CD14-positive monocyte (primary cell): ENCODE measurements around the gene DAPK1. TPM values are rescaled to one million over a fixed set of nuclear protein-coding genes. Genes with fewer than 3 reads are reported as not detected.

Experiments used
- DNase-seq, 3 donors: peaks; one replicate each; pipeline ENCODE4 v3.0.0-alpha.2; 2011 to 2022
- H2AFZ ChIP-seq: 2 replicates; pipeline ENCODE4 v1.6.0; 2012; ENCODE audit warnings: mild to moderate bottlenecking, low read depth, low read length, inconsistent platforms; ENCODE audit not compliant: insufficient read depth, poor library complexity, severe bottlenecking
- H3K27ac ChIP-seq, 2 donors: 1 replicate in 1 of 2; 2 replicates in 1 of 2; pipeline ENCODE4 v1.5.1; 2012 to 2013; ENCODE audit warnings: low read length in 2 of 2, control low read depth in 1 of 2, inconsistent platforms in 1 of 2, low read depth in 1 of 2, mild to moderate bottlenecking in 1 of 2
- H3K27me3 ChIP-seq, 2 donors: one replicate each; pipeline versions ENCODE4 v1.6.0 to v1.6.1; 2011 to 2013; ENCODE audit warnings: low read length in 2 of 2; ENCODE audit not compliant: control insufficient read depth in 2 of 2, insufficient read depth in 2 of 2
- H3K36me3 ChIP-seq, 2 donors: replicated peaks in 1 of 2; 1 replicate in 1 of 2; 2 replicates in 1 of 2; pipeline versions ENCODE4 v1.5.1 to v1.6.1; 2012 to 2013; ENCODE audit warnings: low read length in 2 of 2, control low read depth in 1 of 2, inconsistent platforms in 1 of 2, mild to moderate bottlenecking in 1 of 2; ENCODE audit not compliant: insufficient read depth in 2 of 2, control insufficient read depth in 1 of 2
- H3K4me1 ChIP-seq, 2 donors: 1 replicate in 1 of 2; 2 replicates in 1 of 2; pipeline versions ENCODE4 v1.5.1 to v1.6.1; 2012 to 2013; ENCODE audit warnings: low read length in 2 of 2, control low read depth in 1 of 2, inconsistent platforms in 1 of 2, mild to moderate bottlenecking in 1 of 2, moderate library complexity in 1 of 2; ENCODE audit not compliant: insufficient read depth in 2 of 2, control insufficient read depth in 1 of 2
- H3K4me2 ChIP-seq: replicated peaks from 2 replicates; pipeline ENCODE3; 2012; ENCODE audit warnings: low read length, moderate library complexity, mild to moderate bottlenecking; ENCODE audit not compliant: poor library complexity, severe bottlenecking; ENCODE audit errors: extremely low read depth
- H3K4me3 ChIP-seq, 3 experiments: fragments of 200-600 bp in 1 of 3; sonication (generic) in 1 of 3; replicated peaks in 1 of 3; 1 replicate in 2 of 3; 2 replicates in 1 of 3; pipeline ENCODE4 v1.5.1; 2011 to 2013; ENCODE audit warnings: low read length in 3 of 3, mild to moderate bottlenecking in 3 of 3, control low read depth in 2 of 3, low read depth in 2 of 3, inconsistent platforms in 1 of 3, moderate library complexity in 1 of 3
- H3K79me2 ChIP-seq: 2 replicates; pipeline ENCODE4 v1.6.0; 2012; ENCODE audit warnings: mild to moderate bottlenecking, control low read depth, inconsistent platforms, low read length, moderate library complexity; ENCODE audit not compliant: insufficient read depth
- H3K9ac ChIP-seq: 2 replicates; pipeline ENCODE4 v1.6.0; 2017; ENCODE audit warnings: low read length, mild to moderate bottlenecking; ENCODE audit not compliant: insufficient read depth, poor library complexity, severe bottlenecking
- H3K9me3 ChIP-seq, 2 donors: replicated peaks in 1 of 2; 1 replicate in 1 of 2; 2 replicates in 1 of 2; pipeline versions ENCODE4 v1.5.1 to v1.6.1; 2012 to 2013; ENCODE audit warnings: low read length in 2 of 2, control low read depth in 1 of 2; ENCODE audit not compliant: control insufficient read depth in 1 of 2, insufficient read depth in 1 of 2
- H4K20me1 ChIP-seq: 2 replicates; pipeline ENCODE4 v1.6.0; 2012; ENCODE audit warnings: mild to moderate bottlenecking, low read length, control low read depth, moderate library complexity; ENCODE audit not compliant: insufficient read depth
- H3K27ac Mint-ChIP-seq, 7 donors: one replicate each; pipeline ENCODE4 v1.8.0; 2020; ENCODE audit warnings: mild to moderate bottlenecking in 7 of 7, mixed read lengths in 7 of 7, moderate library complexity in 6 of 7, inconsistent platforms in 2 of 7
- H3K27me3 Mint-ChIP-seq, 3 donors: one replicate each; pipeline ENCODE4 v1.8.0; 2021 to 2022; ENCODE audit warnings: low read depth in 3 of 3, mild to moderate bottlenecking in 3 of 3, mixed read lengths in 3 of 3, moderate library complexity in 3 of 3, inconsistent platforms in 1 of 3
- H3K36me3 Mint-ChIP-seq, 2 donors: one replicate each; pipeline ENCODE4 v1.8.0; 2020; ENCODE audit warnings: mixed read lengths in 2 of 2, inconsistent platforms in 1 of 2, mild to moderate bottlenecking in 1 of 2
- H3K4me1 Mint-ChIP-seq: one replicate; pipeline ENCODE4 v1.8.0; 2020; ENCODE audit warnings: mild to moderate bottlenecking, mixed read lengths
- H3K4me3 Mint-ChIP-seq, 2 donors: one replicate each; pipeline ENCODE4 v1.8.0; 2020; ENCODE audit warnings: mild to moderate bottlenecking in 2 of 2, mixed read lengths in 2 of 2, moderate library complexity in 1 of 2
- H3K9me3 Mint-ChIP-seq, 7 donors: one replicate each; pipeline ENCODE4 v1.8.0; 2020 to 2022; ENCODE audit warnings: mixed read lengths in 7 of 7, mild to moderate bottlenecking in 6 of 7, moderate library complexity in 6 of 7, inconsistent platforms in 2 of 7
- WGBS: methylation state at CpG from one replicate; pipeline ENCODE4 v1.1.5; 2013; ENCODE audit warnings: missing lambda C conversion rate; ENCODE audit not compliant: insufficient coverage; 5-methylcytosine and 5-hydroxymethylcytosine counted together
- intact Hi-C, 2 donors: fragments of 100-400 bp; cut with micrococcal nuclease; formaldehyde crosslinking; loops; one replicate each; pipeline versions ENCODE4 v1.15.0 to v1.15.1; 2023
- polyA plus RNA-seq, 3 donors: library from polyadenylated mRNA; depleted of rRNA in 1 of 3; unstranded in 2 of 3; stranded (reverse) in 1 of 3; fragments of 300-500 nt in 2 of 3; fragments of >200 nt in 1 of 3; fragmentation: Illumina TruSeq in 2 of 3; gene quantifications; 1 replicate in 2 of 3; 2 replicates in 1 of 3; pipeline ENCODE4 v1.2.3, GENCODE V29; 2012 to 2021
- TF ChIP-seq, protein P1 (sequence below): fragments of 200-600 bp; IDR thresholded peaks from one replicate; pipeline ENCODE4 v1.8.0; 2022; ENCODE audit warnings: antibody characterized with exemption, mild to moderate bottlenecking

The DAPK1 gene
- polyA plus RNA-seq, 3 donors, result 24.1 to 102 (median 44.4) TPM

DNA sequence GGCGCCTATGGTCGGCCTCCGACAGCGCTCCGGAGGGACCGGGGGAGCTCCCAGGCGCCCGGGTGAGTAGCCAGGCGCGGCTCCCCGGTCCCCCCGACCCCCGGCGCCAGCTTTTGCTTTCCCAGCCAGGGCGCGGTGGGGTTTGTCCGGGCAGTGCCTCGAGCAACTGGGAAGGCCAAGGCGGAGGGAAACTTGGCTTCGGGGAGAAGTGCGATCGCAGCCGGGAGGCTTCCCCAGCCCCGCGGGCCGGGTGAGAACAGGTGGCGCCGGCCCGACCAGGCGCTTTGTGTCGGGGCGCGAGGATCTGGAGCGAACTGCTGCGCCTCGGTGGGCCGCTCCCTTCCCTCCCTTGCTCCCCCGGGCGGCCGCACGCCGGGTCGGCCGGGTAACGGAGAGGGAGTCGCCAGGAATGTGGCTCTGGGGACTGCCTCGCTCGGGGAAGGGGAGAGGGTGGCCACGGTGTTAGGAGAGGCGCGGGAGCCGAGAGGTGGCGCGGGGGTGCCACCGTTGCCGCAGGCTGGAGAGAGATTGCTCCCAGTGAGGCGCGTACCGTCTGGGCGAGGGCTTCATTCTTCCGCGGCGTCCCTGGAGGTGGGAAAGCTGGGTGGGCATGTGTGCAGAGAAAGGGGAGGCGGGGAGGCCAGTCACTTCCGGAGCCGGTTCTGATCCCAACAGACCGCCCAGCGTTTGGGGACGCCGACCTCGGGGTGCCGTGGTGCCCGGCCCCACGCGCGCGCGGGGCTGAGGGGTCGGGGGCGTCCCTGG, 561 bp downstream of the DAPK1 start:
- DNase-seq, result peak in 2 of 3 donors; percentile 23 to 33
- WGBS, result under 1% methylated on average over 62 of the region's 80 CpGs
- Histone ChIP-seq H3K4me2 (peak overlapping the region; percentile 81), H2AFZ (peak overlapping the region; percentile 84), H3K36me3 (no peaks in the 10 kb centered on the region), H3K4me1 (peaks cover 64 to 79% of the 10 kb centered on the region in 2 donors), H3K27me3 (no peaks in the 10 kb centered on the region), H3K27ac (peak overlapping the region; percentile 69 to 90), H3K4me3 (peak overlapping the region; percentile 73 to 91 (median 84)), H3K9me3 (no peaks in the 10 kb centered on the region), H3K9ac (peak overlapping the region; percentile 92), H3K79me2 (peaks cover 51% of the 10 kb centered on the region), H4K20me1 (peaks cover 23% of the 10 kb centered on the region)
- H3K4me3 Mint-ChIP-seq, result peak overlapping the region; percentile 97 to 100
- peaks cover 0 to 3% (median 0%) of the 10 kb centered on the region in 7 donors for H3K9me3 Mint-ChIP-seq
- intact Hi-C loops, result loop anchor here in 1 of 2 donors (5.0 to 10.0 kb wide), 4 partner anchors 91 to 217 kb away; no protein-coding TSS in a partner anchor
- H3K4me1 Mint-ChIP-seq, result peaks cover 73% of the 10 kb centered on the region
- peaks cover 3 to 6% (median 5%) of the 10 kb centered on the region in 3 donors for H3K27me3 Mint-ChIP-seq
- TF ChIP-seq, protein P1, sequence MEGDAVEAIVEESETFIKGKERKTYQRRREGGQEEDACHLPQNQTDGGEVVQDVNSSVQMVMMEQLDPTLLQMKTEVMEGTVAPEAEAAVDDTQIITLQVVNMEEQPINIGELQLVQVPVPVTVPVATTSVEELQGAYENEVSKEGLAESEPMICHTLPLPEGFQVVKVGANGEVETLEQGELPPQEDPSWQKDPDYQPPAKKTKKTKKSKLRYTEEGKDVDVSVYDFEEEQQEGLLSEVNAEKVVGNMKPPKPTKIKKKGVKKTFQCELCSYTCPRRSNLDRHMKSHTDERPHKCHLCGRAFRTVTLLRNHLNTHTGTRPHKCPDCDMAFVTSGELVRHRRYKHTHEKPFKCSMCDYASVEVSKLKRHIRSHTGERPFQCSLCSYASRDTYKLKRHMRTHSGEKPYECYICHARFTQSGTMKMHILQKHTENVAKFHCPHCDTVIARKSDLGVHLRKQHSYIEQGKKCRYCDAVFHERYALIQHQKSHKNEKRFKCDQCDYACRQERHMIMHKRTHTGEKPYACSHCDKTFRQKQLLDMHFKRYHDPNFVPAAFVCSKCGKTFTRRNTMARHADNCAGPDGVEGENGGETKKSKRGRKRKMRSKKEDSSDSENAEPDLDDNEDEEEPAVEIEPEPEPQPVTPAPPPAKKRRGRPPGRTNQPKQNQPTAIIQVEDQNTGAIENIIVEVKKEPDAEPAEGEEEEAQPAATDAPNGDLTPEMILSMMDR, result peak; percentile 11
- peaks cover 18 to 27% of the 10 kb centered on the region in 2 donors for H3K36me3 Mint-ChIP-seq
- peak overlapping the region; percentile 90 to 96 (median 91) for H3K27ac Mint-ChIP-seq

GRCh38 chr9:87498811-87499360, 1.2 kb downstream of the DAPK1 start:
- Histone ChIP-seq H3K9ac (peak overlapping the region; percentile 92), H3K4me1 (peaks cover 64 to 79% of the 10 kb centered on the region in 2 donors), H3K36me3 (no peaks in the 10 kb centered on the region), H3K9me3 (no peaks in the 10 kb centered on the region), H3K27ac (peak overlapping the region; percentile 69 to 90), H3K4me2 (peak overlapping the region; percentile 81), H3K79me2 (peaks cover 58% of the 10 kb centered on the region), H2AFZ (peak overlapping the region; percentile 84), H3K4me3 (peak overlapping the region; percentile 73 to 91 (median 84)), H3K27me3 (no peaks in the 10 kb centered on the region), H4K20me1 (peaks cover 25% of the 10 kb centered on the region)
- WGBS, result 1% methylated on average over 17 of the region's 26 CpGs
- Mint-ChIP-seq H3K27me3 (peaks cover 3 to 6% (median 5%) of the 10 kb centered on the region in 3 donors), H3K36me3 (peaks cover 24 to 33% of the 10 kb centered on the region in 2 donors), H3K27ac (peak overlapping the region; percentile 86 to 96 (median 90)), H3K4me3 (peak overlapping the region; percentile 97 to 100), H3K9me3 (peaks cover 0 to 3% (median 0%) of the 10 kb centered on the region in 7 donors), H3K4me1 (peaks cover 72% of the 10 kb centered on the region)
- no peak for DNase-seq
- TF ChIP-seq, protein P1, result no peak
- intact Hi-C loops, result loop anchor here in 1 of 2 donors (5.0 to 10.0 kb wide), 4 partner anchors 92 to 216 kb away; no protein-coding TSS in a partner anchor
